SH-SY5Y (cell line): ENCODE data around the gene AP1B1.

Experiments
- GATA2 ChIP-seq: IDR thresholded peaks from 2 replicates; pipeline ENCODE4 v1.6.1; 2011; ENCODE audit warnings: mild to moderate bottlenecking, low read depth, low read length
- GATA3 ChIP-seq: IDR thresholded peaks from 2 replicates; pipeline ENCODE4 v1.6.1; 2011; ENCODE audit warnings: low read depth, mild to moderate bottlenecking, low read length, moderate library complexity

DNA sequence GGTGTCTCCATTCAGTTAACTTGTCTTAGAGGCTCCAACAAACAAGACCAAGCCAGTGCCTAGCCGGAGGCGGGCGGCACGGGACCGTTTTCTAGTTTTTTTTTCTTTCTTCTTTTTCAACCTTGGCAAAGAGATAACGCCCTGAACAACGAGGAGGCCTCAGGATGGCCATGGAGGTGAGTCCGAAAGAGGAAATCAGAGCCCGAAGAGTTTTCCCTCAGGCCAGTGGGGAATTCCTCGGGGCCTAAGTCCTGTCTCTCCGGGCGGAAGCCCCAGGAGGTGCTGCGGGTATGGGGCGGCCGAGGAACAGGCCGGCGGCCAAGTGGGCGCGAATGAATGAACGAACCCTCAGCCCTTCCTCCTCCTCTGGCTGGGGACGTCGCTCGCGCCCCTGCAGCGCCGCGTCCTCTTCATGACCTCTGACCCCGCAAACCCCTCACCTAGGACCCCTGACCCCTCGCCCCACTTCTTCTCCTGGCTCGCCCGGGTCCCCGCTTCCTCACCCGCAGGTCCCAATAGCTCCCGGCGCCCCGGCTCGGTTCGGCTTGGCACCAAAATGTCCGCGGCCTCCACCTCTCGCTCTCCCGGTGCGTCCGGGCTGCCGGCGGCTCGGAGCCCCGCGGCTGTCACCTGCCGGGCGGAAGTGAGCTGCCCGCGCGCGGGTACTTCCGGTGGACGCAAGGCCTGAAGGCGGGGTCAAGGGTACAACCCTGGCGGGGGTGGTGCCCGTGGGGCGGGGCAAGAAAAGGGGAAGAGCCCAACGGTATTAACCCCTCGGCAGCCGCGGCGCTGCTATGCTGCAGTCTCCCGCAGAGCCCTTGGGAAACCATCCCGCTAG lies at the start of gene AP1B1:
- TF ChIP-seq GATA2 (no peak), GATA3 (no peak)
